Esophagus squamous epithelium (tissue), 5 donors: ENCODE results near the gene AKAP11. TPM values are rescaled to one million over a fixed set of nuclear protein-coding genes. Genes with fewer than 3 reads are reported as not detected.

Source experiments
- DNase-seq: peaks from one replicate; lab custom pipeline; 2025; lab: John Stamatoyannopoulos, UW
- H3K27ac ChIP-seq, 4 donors: fragments of 200-600 bp; sonication (generic); one replicate each; pipeline ENCODE4 v1.5.1; 2016 to 2019; ENCODE audit warnings: mild to moderate bottlenecking in 1 of 4
- H3K27me3 ChIP-seq, 4 donors: fragments of 200-600 bp; sonication (generic); 1 replicate in 3 of 4; 2 replicates in 1 of 4; pipeline versions ENCODE4 v1.5.1 to v1.6.0; 2017 to 2021; ENCODE audit warnings: antibody characterized with exemption in 1 of 4
- H3K36me3 ChIP-seq, 3 donors: fragments of 200-600 bp; sonication (generic); one replicate each; pipeline ENCODE4 v1.5.1; 2016 to 2019
- H3K4me1 ChIP-seq, 3 donors: fragments of 200-600 bp; sonication (generic); one replicate each; pipeline ENCODE4 v1.5.1; 2017 to 2019
- H3K4me3 ChIP-seq, 4 donors: fragments of 200-600 bp; sonication (generic); 1 replicate in 3 of 4; 2 replicates in 1 of 4; pipeline ENCODE4 v1.5.1; 2016 to 2019; ENCODE audit warnings: mild to moderate bottlenecking in 2 of 4, moderate library complexity in 1 of 4
- H3K9me3 ChIP-seq, 3 donors: fragments of 200-600 bp; sonication (generic); one replicate each; pipeline ENCODE4 v1.5.1; 2016 to 2019
- CTCF ChIP-seq, 6 experiments: fragments of 450-650 bp in 4 of 6; fragments of 200-600 bp in 2 of 6; sonication (generic) in 2 of 6; IDR thresholded peaks; one replicate each; pipeline ENCODE4 v1.5.1; 2016 to 2019; ENCODE audit warnings: antibody characterized with exemption in 6 of 6, mild to moderate bottlenecking in 4 of 6, moderate library complexity in 4 of 6
- POLR2A ChIP-seq, 4 donors: fragments of 450-650 bp; IDR thresholded peaks; one replicate each; pipeline ENCODE4 v1.6.1; 2017; ENCODE audit warnings: antibody characterized with exemption in 4 of 4, mild to moderate bottlenecking in 4 of 4, moderate library complexity in 3 of 4
- WGBS, 2 donors: methylation state at CpG; one replicate each; pipeline ENCODE4 v1.1.5; 2018; 5-methylcytosine and 5-hydroxymethylcytosine counted together
- intact Hi-C: fragments of 100-400 bp; cut with DNase I; formaldehyde crosslinking; loops from one replicate; pipeline ENCODE4 v1.15.0; 2022
- total RNA-seq, 4 donors: library from RNA; depleted of rRNA; stranded (reverse); fragments of >200 nt; gene quantifications; one replicate each; pipeline ENCODE4 v1.1.0, GENCODE V29; 2016
- donor health status: DM: yes; HTN: yes; CAD: no.

The AKAP11 gene
- total RNA-seq, 4 donors from 2014 or later, result 13.3 to 24.0 (median 17.7) TPM

DNA sequence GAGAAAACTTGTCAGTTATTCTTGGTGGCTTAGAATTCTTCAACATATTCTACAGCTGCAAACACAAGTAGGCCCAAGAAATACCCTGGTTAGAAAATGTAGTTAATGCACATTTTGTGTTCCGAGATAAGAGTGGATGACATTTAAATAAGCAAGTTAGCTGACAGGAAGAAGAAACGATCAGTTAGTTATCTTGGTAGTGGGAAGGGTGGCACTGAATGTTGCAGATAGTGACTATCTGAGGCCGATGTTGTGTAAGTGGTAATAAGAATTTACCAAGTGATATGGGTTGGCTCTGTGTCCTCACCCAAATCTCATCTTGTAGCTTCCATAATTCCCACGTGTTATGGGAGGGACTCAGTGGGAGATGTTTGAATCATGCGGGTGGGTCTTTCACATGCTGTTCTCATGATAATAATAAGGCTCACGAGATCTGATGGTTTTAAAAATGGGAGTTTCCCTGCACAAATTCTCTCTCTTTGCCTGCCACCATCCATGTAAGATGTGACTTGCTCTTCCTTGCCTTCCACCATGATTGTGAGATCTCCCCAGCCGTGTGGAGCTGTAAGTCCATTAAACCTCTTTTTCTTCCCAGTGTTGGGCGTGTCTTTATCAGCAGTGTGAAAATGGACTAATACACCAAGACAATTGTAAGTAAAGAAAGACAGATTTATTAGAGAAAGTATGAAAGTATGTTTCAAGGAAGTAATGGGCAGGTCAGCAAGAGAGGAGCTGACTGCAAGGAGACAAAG lies 10.9 kb upstream of the AKAP11 start:
- Histone ChIP-seq H3K9me3 (no peaks in the 10 kb centered on the region), H3K27me3 (no peaks in the 10 kb centered on the region), H3K4me1 (peaks cover 0 to under 1% (median 0%) of the 10 kb centered on the region in 3 donors), H3K27ac (no peak overlapping the region), H3K4me3 (no peak overlapping the region), H3K36me3 (no peaks in the 10 kb centered on the region)
- WGBS, 2 donors, result 77 to 86% methylated on average over 7 to 8 of the region's 8 CpGs
- no peak for TF ChIP-seq POLR2A (IDR thresholded peaks at IDR 0.05)
- no peak for TF ChIP-seq CTCF (IDR thresholded peaks at IDR 0.05)
- intact Hi-C loops, result no loop called here
- no peak for DNase-seq

- Histone ChIP-seq H3K36me3 (no peaks in the 10 kb centered on the region), H3K4me3 (no peak overlapping the region), H3K27me3 (no peaks in the 10 kb centered on the region), H3K27ac (no peak overlapping the region), H3K9me3 (no peaks in the 10 kb centered on the region), H3K4me1 (peaks cover 0 to 8% (median 8%) of the 10 kb centered on the region in 3 donors)
- 63 to 65% methylated on average over 3 of the region's 3 CpGs for WGBS, 2 donors
- no peak for DNase-seq
- intact Hi-C loops, result no loop called here
- TF ChIP-seq POLR2A (IDR thresholded peaks at IDR 0.05) (no peak), CTCF (IDR thresholded peaks at IDR 0.05) (no peak)
These were observed 5.5 kb upstream of the AKAP11 start for GRCh38 chr13:42266473-42266872.

GRCh38 chr13:42270160-42270856 lies 1.6 kb upstream of the AKAP11 start:
- DNase-seq, result no peak
- H3K27me3 ChIP-seq, result no peaks in the 10 kb centered on the region
- no peak overlapping the region for H3K27ac ChIP-seq
- no peaks in the 10 kb centered on the region for H3K36me3 ChIP-seq
- H3K4me1 ChIP-seq, result peaks cover 11 to 36% (median 18%) of the 10 kb centered on the region in 3 donors
- TF ChIP-seq POLR2A (IDR thresholded peaks at IDR 0.05), result no peak
- no peak for TF ChIP-seq CTCF (IDR thresholded peaks at IDR 0.05)
- intact Hi-C loops, result no loop called here
- no peaks in the 10 kb centered on the region for H3K9me3 ChIP-seq
- 93 to 95% methylated on average over 6 of the region's 6 CpGs for WGBS, 2 donors
- no peak overlapping the region for H3K4me3 ChIP-seq

GRCh38 chr13:42270857-42271215 lies 1.1 kb upstream of the AKAP11 start:
- 85 to 90% methylated on average over 6 of the region's 6 CpGs for WGBS, 2 donors
- Histone ChIP-seq H3K36me3 (no peaks in the 10 kb centered on the region), H3K27me3 (no peaks in the 10 kb centered on the region), H3K4me1 (peaks cover 11 to 40% (median 18%) of the 10 kb centered on the region in 3 donors), H3K9me3 (no peaks in the 10 kb centered on the region), H3K4me3 (peak overlapping the region in 3 of 4 donors; percentile 87 to 97 (median 94)), H3K27ac (peak overlapping the region in 3 of 4 donors; percentile 87 to 97 (median 96))
- intact Hi-C loops, result no loop called here
- no peak for DNase-seq
- no peak for TF ChIP-seq POLR2A (IDR thresholded peaks at IDR 0.05)
- TF ChIP-seq CTCF (IDR thresholded peaks at IDR 0.05), result no peak
